ENCODE results near the gene CACNA1A. TPM values are rescaled to one million over a fixed set of nuclear protein-coding genes. Genes with fewer than 3 reads are reported as not detected.

CACNA1A gene
- total and polyA plus RNA-seq, 8 donors = 0.58 to 12.5 (median 3.8) TPM; not detected in 1

DNA sequence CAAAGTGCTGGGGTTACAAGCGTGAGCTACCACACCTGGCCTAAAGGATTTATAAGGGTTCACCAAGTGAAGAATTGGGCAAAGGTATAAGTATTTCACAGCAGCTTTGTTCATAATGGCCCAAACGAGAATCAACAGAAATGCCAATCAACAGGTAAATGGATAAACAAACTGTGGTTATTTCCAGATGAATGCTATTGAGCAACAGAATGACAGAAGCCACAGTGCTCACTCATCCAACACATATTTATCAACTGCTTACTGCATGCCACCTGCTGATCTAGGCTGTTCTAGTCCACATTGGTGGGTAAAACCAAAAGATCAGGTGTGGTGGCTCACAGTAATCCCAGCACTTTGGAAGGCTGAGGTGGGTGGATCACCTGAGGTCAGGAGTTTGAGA is 27.7 kb downstream of the CACNA1A start:
- no peak for DNase-seq
- intact Hi-C loops (cut with DNase I; ENCODE audit: low total_unique reads) = no loop called here
- no peak for TF ChIP-seq EP300 (IDR thresholded peaks at IDR 0.05)
- TF ChIP-seq POLR2A (IDR thresholded peaks at IDR 0.05) = no peak
- no peak for TF ChIP-seq CTCF (IDR thresholded peaks at IDR 0.05)
- no peak for TF ChIP-seq POLR2AphosphoS5 (IDR thresholded peaks at IDR 0.05)
- Histone ChIP-seq H3K27ac (no peak overlapping the region), H3K36me3 (no peaks in the 10 kb centered on the region), H3K9me3 (peaks cover 13 to 48% (median 42%) of the 10 kb centered on the region in 4 donors), H3K27me3 (peaks cover 0 to 19% (median 6%) of the 10 kb centered on the region in 3 donors), H3K4me3 (no peak overlapping the region), H3K4me1 (no peaks in the 10 kb centered on the region)
- WGBS, 5 donors = 73 to 86% (median 81%) methylated on average over 2 of the region's 2 CpGs

- TF ChIP-seq CTCF (IDR thresholded peaks at IDR 0.05) (no peak), POLR2A (IDR thresholded peaks at IDR 0.05) (no peak), EP300 (IDR thresholded peaks at IDR 0.05) (no peak), POLR2AphosphoS5 (IDR thresholded peaks at IDR 0.05) (no peak)
These were observed 30.2 kb downstream of the CACNA1A start for GRCh38 chr19:13476071-13476470.

GRCh38 chr19:13475044-13475443 is 31.2 kb downstream of the CACNA1A start:
- Histone ChIP-seq H3K4me1 (no peaks in the 10 kb centered on the region), H3K36me3 (no peaks in the 10 kb centered on the region), H3K27me3 (peaks cover 0 to 33% (median 0%) of the 10 kb centered on the region in 3 donors), H3K27ac (no peak overlapping the region), H3K9me3 (peaks cover 13 to 47% (median 37%) of the 10 kb centered on the region in 4 donors), H3K4me3 (no peak overlapping the region)
- DNase-seq = no peak
- intact Hi-C loops (cut with DNase I; ENCODE audit: low total_unique reads) = no loop called here
- TF ChIP-seq CTCF (IDR thresholded peaks at IDR 0.05) = no peak
- no peak for TF ChIP-seq POLR2A (IDR thresholded peaks at IDR 0.05)
- no peak for TF ChIP-seq EP300 (IDR thresholded peaks at IDR 0.05)
- no peak for TF ChIP-seq POLR2AphosphoS5 (IDR thresholded peaks at IDR 0.05)

More at GRCh38 chr19:13476071-13476470, 30.2 kb downstream of the CACNA1A start:
- H3K36me3 ChIP-seq = no peaks in the 10 kb centered on the region
- peaks cover 0 to 26% (median under 1%) of the 10 kb centered on the region in 3 donors for H3K27me3 ChIP-seq
- intact Hi-C loops (cut with DNase I; ENCODE audit: low total_unique reads) = no loop called here
- H3K9me3 ChIP-seq = peaks cover 13 to 47% (median 37%) of the 10 kb centered on the region in 4 donors
- no peaks in the 10 kb centered on the region for H3K4me1 ChIP-seq
- H3K4me3 ChIP-seq = no peak overlapping the region
- no peak for DNase-seq
- no peak overlapping the region for H3K27ac ChIP-seq
- 44 to 75% (median 59%) methylated on average over 1 of the region's 1 CpG for WGBS, 5 donors

- no peaks in the 10 kb centered on the region for H3K36me3 ChIP-seq
- H3K27ac ChIP-seq = no peak overlapping the region
- H3K9me3 ChIP-seq = no peaks in the 10 kb centered on the region
- H3K4me1 ChIP-seq = no peaks in the 10 kb centered on the region
- no peak for TF ChIP-seq POLR2AphosphoS5 (IDR thresholded peaks at IDR 0.05)
- TF ChIP-seq EP300 (IDR thresholded peaks at IDR 0.05) = no peak
- no peak for TF ChIP-seq POLR2A (IDR thresholded peaks at IDR 0.05)
- no peak for TF ChIP-seq CTCF (IDR thresholded peaks at IDR 0.05)
- H3K27me3 ChIP-seq = peaks cover 0 to 30% (median under 1%) of the 10 kb centered on the region in 3 donors
- intact Hi-C loops (cut with DNase I; ENCODE audit: low total_unique reads) = no loop called here
- H3K4me3 ChIP-seq = no peak overlapping the region
- 72 to 81% (median 75%) methylated on average over 5 of the region's 5 CpGs for WGBS, 5 donors
- no peak for DNase-seq
These were observed 39.6 kb downstream of the CACNA1A start for GRCh38 chr19:13466697-13467096.
